AG04450 (cell line): Measurements from ENCODE around the gene THNSL1. TPM values are rescaled to one million over a fixed set of nuclear protein-coding genes. Genes with fewer than 3 reads are reported as not detected.

Experiments used
- CTCF ChIA-PET: fragments of 300-600, 350-600 bp; formaldehyde crosslinking; extraction: SDS; loops from one replicate; lab custom pipeline; 2022; ENCODE audit warnings: antibody characterized with exemption, inconsistent platforms; lab: Charles Lee
- POLR2A ChIA-PET: fragments of 350-600 bp; formaldehyde crosslinking; extraction: SDS; loops from one replicate; lab custom pipeline; 2021; ENCODE audit warnings: antibody characterized with exemption, inconsistent platforms; lab: Yijun Ruan, JAX
- DNase-seq: peaks from one replicate; pipeline ENCODE4 v3.0.0-alpha.2; 2011; ENCODE audit warnings: low read depth, low spot score
- H3K27ac ChIP-seq: one replicate; pipeline ENCODE4 v1.5.1; 2012; ENCODE audit warnings: low read depth, low read length, control low read depth
- H3K27me3 ChIP-seq: one replicate; pipeline ENCODE4 v1.6.0; 2012; ENCODE audit warnings: low read length; ENCODE audit not compliant: control insufficient read depth, insufficient read depth
- H3K4me3 ChIP-seq: 2 replicates; pipeline ENCODE4 v1.5.1; 2011; ENCODE audit warnings: mild to moderate bottlenecking, low read depth, low read length, control low read depth
- H3K9me3 ChIP-seq: 2 replicates; pipeline ENCODE4 v1.5.1; 2012; ENCODE audit warnings: low read length; ENCODE audit not compliant: control insufficient read depth, insufficient read depth
- CTCF ChIP-seq: IDR thresholded peaks from 2 replicates; pipeline ENCODE4 v1.5.1; 2011; ENCODE audit warnings: low read depth, low read length, control low read depth, inconsistent platforms
- polyA plus RNA-seq: library from polyadenylated mRNA; depleted of rRNA; stranded (reverse); fragments of >200 nt; gene quantifications from 2 replicates; pipeline ENCODE4 v1.2.3, GENCODE V29; 2011

Gene THNSL1
- polyA plus RNA-seq, 1 experiment = 2.8 TPM

- no peak for DNase-seq
- ChIA-PET CTCF (no interaction called here), POLR2A (no interaction called here)
- H3K9me3 ChIP-seq = no peaks in the 10 kb centered on the region
- no peak overlapping the region for H3K4me3 ChIP-seq
- H3K27ac ChIP-seq = no peak overlapping the region
- peaks cover 4% of the 10 kb centered on the region for H3K27me3 ChIP-seq
- no peak for TF ChIP-seq CTCF
Measured at GRCh38 chr10:25048450-25048849, 32.0 kb downstream of the THNSL1 start.

GRCh38 chr10:25049966-25050365 is 33.6 kb downstream of the THNSL1 start:
- H3K4me3 ChIP-seq = no peak overlapping the region
- no peak for TF ChIP-seq CTCF
- ChIA-PET CTCF (no interaction called here), POLR2A (no interaction called here)
- DNase-seq = no peak
- H3K27me3 ChIP-seq = peaks cover 4% of the 10 kb centered on the region
- no peaks in the 10 kb centered on the region for H3K9me3 ChIP-seq
- H3K27ac ChIP-seq = no peak overlapping the region

GRCh38 chr10:25050402-25050801 is 34.0 kb downstream of the THNSL1 start:
- no peak overlapping the region for H3K27ac ChIP-seq
- ChIA-PET CTCF (interaction anchor here (1.2 kb wide), 1 partner anchor 31 kb away, joined by 3 read pairs; no protein-coding TSS in a partner anchor), POLR2A (no interaction called here)

GRCh38 chr10:25052012-25052411 is 35.6 kb downstream of the THNSL1 start:
- no peak overlapping the region for H3K27ac ChIP-seq
- no peak for TF ChIP-seq CTCF
- H3K27me3 ChIP-seq = peaks cover 4% of the 10 kb centered on the region
- ChIA-PET CTCF (no interaction called here), POLR2A (no interaction called here)
- no peaks in the 10 kb centered on the region for H3K9me3 ChIP-seq
- DNase-seq = no peak
- no peak overlapping the region for H3K4me3 ChIP-seq

More at GRCh38 chr10:25050402-25050801, 34.0 kb downstream of the THNSL1 start:
- Histone ChIP-seq H3K4me3 (no peak overlapping the region), H3K27me3 (peaks cover 4% of the 10 kb centered on the region), H3K9me3 (no peaks in the 10 kb centered on the region)
- DNase-seq = no peak
- TF ChIP-seq CTCF = no peak

- Histone ChIP-seq H3K27me3 (no peaks in the 10 kb centered on the region), H3K4me3 (no peak overlapping the region), H3K9me3 (no peaks in the 10 kb centered on the region), H3K27ac (no peak overlapping the region)
- TF ChIP-seq CTCF = no peak
- CTCF ChIA-PET = interaction anchor here (0.7 to 1.2 kb wide), 2 partner anchors 11 to 25 kb away, joined by 3 to 4 read pairs; no protein-coding TSS in a partner anchor
- no peak for DNase-seq
- POLR2A ChIA-PET = no interaction called here
Measured at GRCh38 chr10:25056726-25057125, 40.3 kb downstream of the THNSL1 start.
